ENCODE results near the gene GSK3B. TPM values are rescaled to one million over a fixed set of nuclear protein-coding genes. Genes with fewer than 3 reads are reported as not detected.

GSK3B gene
- total and polyA plus RNA-seq, 2 donors (not counting 3 experiments of a cell fraction or from before 2014, with no cell fraction given), result 22.1 to 50.1 TPM

- TF ChIP-seq GATA2 (IDR thresholded peaks at IDR 0.05; ENCODE audit: insufficient read depth, insufficient read length, low read depth, low read length) (no peak), JUN (IDR thresholded peaks at IDR 0.05; ENCODE audit: borderline replicate concordance, insufficient read depth, insufficient read length, low read depth) (no peak), MYC (IDR thresholded peaks at IDR 0.05; ENCODE audit: low read depth, low read length) (no peak), POLR2A (IDR thresholded peaks at IDR 0.05; ENCODE audit: low read depth, low read length) (no peak), CTCF (IDR thresholded peaks at IDR 0.05; ENCODE audit: extremely low read depth in 1 of 2, insufficient read depth in 1 of 2, low read depth in 1 of 2, low read length in 2 of 2) (no peak), EZH2 (IDR thresholded peaks at IDR 0.05; ENCODE audit: borderline replicate concordance, low read depth, low read length, severe bottlenecking) (no peak), POLR2AphosphoS5 (IDR thresholded peaks at IDR 0.05; ENCODE audit: insufficient read depth, low read depth, low read length) (no peak), FOS (IDR thresholded peaks at IDR 0.05; ENCODE audit: borderline replicate concordance, insufficient read depth, low read length) (no peak)
- TF ChIP-seq, protein P1, sequence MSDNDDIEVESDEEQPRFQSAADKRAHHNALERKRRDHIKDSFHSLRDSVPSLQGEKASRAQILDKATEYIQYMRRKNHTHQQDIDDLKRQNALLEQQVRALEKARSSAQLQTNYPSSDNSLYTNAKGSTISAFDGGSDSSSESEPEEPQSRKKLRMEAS (IDR thresholded peaks at IDR 0.05; ENCODE audit: insufficient read depth, insufficient read length), result no peak
Measured at GRCh38 chr3:119774444-119774843, 319.8 kb downstream of the GSK3B start.

More at GRCh38 chr3:119774444-119774843, 319.8 kb downstream of the GSK3B start:
- DNase-seq (ENCODE audit: low read depth, low spot score) (no peak), FAIRE-seq (no peak)
- BruUV-seq (replicated peaks), result no TSS peak
- peaks cover 13% of the 10 kb centered on the region for H3K4me1 ChIP-seq (ENCODE audit: control insufficient read depth, extremely low read depth, insufficient read depth, low read length)
- no peaks in the 10 kb centered on the region for H4K20me1 ChIP-seq (replicated peaks; ENCODE audit: control insufficient read depth, extremely low read depth, insufficient read depth, low read length)
- H2AFZ ChIP-seq (ENCODE audit: low read depth, low read length), result no peak overlapping the region
- no peak overlapping the region for H3K27ac ChIP-seq (ENCODE audit: insufficient read depth, low read depth, low read length)
- no peaks in the 10 kb centered on the region for H3K79me2 ChIP-seq (ENCODE audit: control insufficient read depth, insufficient read depth, low read length)
- H3K9me1 ChIP-seq (replicated peaks; ENCODE audit: control insufficient read depth, extremely low read depth, insufficient read depth, low read length), result no peaks in the 10 kb centered on the region
- H3K9me3 ChIP-seq (replicated peaks; ENCODE audit: control insufficient read depth, insufficient read depth, low read length), result no peaks in the 10 kb centered on the region
- no peak overlapping the region for H3K4me3 ChIP-seq (replicated peaks in 1 of 3; ENCODE audit: insufficient read depth in 1 of 3, low read depth in 1 of 3, low read length in 3 of 3)
- H3K4me2 ChIP-seq (ENCODE audit: insufficient read depth, low read length), result no peak overlapping the region
- dilution Hi-C loops (cut with MboI; ENCODE audit: extremely low pct_ligation_motif_present, low sequenced_read_pairs) (no loop called here), intact Hi-C loops (cut with micrococcal nuclease) (no loop called here)
- ChIA-PET CTCF (no interaction called here), POLR2A (no interaction called here)
- no peak overlapping the region for H3K9ac ChIP-seq (replicated peaks; ENCODE audit: extremely low read depth, insufficient read depth, low read length)
- H3K27me3 ChIP-seq (ENCODE audit: control insufficient read depth in 2 of 2, insufficient read depth in 2 of 2, low read length in 2 of 2), result no peaks in the 10 kb centered on the region
- H3K36me3 ChIP-seq (ENCODE audit: control insufficient read depth in 2 of 2, extremely low read depth in 1 of 2, insufficient read depth in 2 of 2, low read length in 2 of 2), result no peaks in the 10 kb centered on the region

Small RNAs within 50 kb of the gene (small RNA-seq; reads per million reads assigned to genes)
- gene RN7SL397P (ENCODE audit: insufficient read depth, insufficient read length, low read depth, low replicate concordance) (not detected), gene RN7SL762P (ENCODE audit: insufficient read depth, insufficient read length, low read depth, low replicate concordance) (not detected)

Other genes starting within 250 kb of the GSK3B start
- gene GPR156, start 190.8 kb upstream of the GSK3B start, total RNA-seq, result 0.25 and 0.27 TPM in 2 replicates
- 0.14 and 0.18 TPM in 2 replicates for gene GPR156, start 190.8 kb upstream of the GSK3B start, polyA plus RNA-seq